ENCODE data around the gene NPHS1. TPM values are rescaled to one million over a fixed set of nuclear protein-coding genes. Genes with fewer than 3 reads are reported as not detected.
"Not testable (repeated sequence)": the region's sequence is repeated elsewhere in the genome, so short reads cannot be mapped to it uniquely, and the experiment has no call there.

Gene NPHS1
- total RNA-seq, 1 donor from 2014 or later, result not detected

DNA sequence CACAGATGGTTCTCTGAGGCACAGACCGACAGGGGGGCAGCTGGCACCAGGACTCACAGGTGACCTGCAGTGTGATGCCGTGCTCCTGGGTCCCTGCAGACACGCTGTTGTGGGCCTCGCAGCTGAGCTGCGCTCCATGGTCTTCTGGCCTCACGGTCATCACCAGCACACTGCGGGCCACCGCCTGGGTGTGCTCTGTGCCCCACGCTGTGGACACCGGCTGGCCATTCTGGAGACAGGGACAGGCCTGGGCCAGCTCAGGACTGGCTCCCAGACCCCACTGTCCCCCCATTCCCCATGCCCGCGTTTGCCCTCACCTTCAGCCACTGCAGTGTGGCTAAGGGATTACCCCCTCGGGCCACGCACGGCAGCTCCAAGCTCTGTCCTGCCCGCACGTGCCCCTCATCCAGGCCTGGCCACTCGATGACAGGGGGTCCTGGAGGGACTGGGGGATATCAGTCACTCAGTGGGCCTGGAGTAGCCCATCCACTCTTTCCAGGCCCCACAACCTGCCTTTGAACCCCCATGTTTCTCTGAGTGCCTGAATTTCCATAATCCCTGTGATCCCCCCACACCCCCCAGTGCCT, 3.3 kb downstream of the NPHS1 start:
- intact Hi-C loops (cut with micrococcal nuclease), result no loop called here

DNA sequence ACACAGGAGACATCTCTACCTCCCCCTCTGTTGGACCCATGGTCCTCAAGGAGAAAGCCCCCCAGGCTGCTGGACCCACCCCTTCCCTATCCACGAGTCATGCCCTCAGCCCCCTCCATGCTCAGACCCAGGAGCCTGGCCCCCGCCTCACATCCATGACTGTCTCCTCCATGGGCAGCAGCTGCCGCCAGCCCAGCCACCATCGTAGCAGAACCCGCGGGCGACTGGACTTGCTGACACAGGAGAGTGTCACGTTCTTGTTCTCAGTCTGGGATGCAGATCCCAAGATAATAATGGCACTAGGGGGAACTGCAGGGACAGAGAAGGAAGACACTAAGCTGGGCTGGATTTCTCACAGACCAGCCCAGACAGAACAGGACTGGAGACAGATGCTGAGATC, 3.8 kb downstream of the NPHS1 start:
- intact Hi-C loops (cut with micrococcal nuclease), result no loop called here

GRCh38 chr19:35847911-35848310, 4.4 kb downstream of the NPHS1 start:
- intact Hi-C loops (cut with micrococcal nuclease), result no loop called here

DNA sequence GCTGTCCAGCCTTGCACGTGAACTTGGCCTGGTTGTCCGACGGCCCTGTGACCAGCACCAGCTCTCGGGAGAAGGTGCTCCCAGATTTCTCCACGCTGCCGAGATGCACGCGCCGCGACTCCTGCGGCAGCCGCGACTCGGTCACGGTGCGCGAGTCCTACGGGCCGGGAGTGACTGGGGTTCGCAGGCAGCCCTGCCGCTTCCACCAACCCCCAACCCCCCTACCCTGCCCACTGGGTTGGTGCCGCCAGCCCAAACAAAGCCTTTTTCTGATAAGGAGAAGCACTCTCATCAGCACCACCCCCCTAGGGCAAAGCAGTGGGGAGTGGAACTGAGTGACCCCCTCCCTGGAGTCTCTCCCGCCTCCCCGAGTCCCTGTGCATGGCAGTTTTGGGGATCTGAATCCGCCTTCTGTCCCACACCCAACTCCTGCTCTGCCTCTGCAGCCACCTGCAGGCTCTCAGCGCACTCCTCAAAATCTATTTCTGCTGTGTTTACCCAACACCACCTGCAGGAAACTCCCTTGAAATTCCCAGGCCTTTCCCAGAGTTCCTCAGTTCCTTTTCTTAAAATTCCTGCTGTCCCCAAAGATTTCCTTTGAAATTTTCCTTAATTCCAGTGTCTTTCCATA, 6.2 kb downstream of the NPHS1 start:
- intact Hi-C loops (cut with micrococcal nuclease), result no loop called here

GRCh38 chr19:35845215-35846037, 6.9 kb downstream of the NPHS1 start:
- intact Hi-C loops (cut with micrococcal nuclease), result no loop called here

- intact Hi-C loops (cut with micrococcal nuclease), result no loop called here
These were observed 7.7 kb downstream of the NPHS1 start for GRCh38 chr19:35844482-35845214.

DNA sequence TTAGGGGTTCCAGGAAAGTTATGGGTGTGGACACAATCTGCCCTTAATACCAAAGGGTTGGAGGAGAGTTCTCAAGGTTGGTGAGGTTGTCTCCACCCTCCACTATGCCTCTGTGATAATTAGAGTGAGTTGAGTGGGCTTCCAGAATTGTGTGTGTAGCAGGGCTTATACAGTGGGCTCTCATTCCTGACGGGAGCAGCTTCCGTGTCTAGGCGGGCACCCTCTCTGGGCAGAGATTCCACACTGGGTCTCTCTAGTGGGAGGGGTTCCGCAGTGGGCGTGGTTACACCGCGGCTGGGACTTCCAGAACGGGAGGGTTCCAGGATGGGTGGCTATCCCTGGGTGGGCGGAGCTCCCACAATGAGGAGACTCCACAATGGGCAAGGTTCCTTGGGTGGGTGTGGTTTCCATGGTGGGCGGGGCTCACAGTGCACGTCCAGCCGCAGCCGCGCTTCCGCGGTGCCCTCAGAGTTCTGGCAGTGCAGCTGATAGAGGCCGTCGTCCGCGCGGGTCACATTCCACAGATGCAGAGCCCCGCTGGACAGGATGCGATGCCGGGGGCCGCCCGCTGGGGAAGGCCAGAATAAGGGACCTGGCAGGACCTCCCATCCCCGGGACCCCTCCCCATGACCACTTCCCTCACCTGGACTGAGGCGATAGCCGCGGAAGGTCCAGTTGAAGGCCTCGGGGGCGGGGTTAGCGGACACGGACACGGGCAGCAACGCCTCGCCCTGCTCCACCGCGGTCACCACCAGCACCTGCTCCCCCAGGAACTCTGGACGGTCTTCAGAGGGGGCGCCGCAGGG, 8.4 kb downstream of the NPHS1 start:
- intact Hi-C loops (cut with micrococcal nuclease), result no loop called here

- intact Hi-C loops (cut with micrococcal nuclease), result no loop called here
These were observed 9.5 kb downstream of the NPHS1 start for GRCh38 chr19:35842666-35843272.

DNA sequence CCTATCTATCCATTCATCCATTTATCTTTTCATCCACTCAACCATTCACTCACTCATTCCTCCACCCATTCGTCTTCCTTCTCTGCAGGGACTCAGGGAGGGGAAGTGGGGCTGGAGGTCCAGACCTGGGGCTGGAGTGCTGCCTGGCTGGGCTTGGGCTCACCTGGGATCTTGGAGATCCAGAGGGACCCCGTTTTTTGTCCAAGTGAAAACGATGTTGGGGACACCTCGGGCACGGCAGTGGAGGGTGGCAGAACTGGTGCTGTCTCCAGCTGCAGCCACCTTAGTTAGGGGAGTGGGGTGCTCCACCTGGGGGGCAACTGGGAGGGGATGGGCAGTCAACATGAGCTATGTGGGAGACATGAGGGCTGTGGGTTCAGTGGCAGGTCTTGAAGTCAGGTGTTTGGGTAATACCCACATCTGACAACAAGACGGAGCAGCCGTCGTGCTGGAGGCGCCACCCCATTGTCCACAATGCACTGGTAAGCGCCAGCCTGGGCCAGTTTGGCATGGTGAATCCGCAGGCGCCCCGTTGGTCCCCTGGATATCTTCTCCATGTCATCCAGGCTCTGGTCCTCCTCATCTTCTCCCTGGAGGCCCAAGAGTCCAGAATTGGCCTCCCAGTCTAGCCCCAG, 10.2 kb downstream of the NPHS1 start:
- intact Hi-C loops (cut with micrococcal nuclease), result no loop called here

- intact Hi-C loops (cut with micrococcal nuclease), result not testable (repeated sequence)
These were observed 16.2 kb downstream of the NPHS1 start for GRCh38 chr19:35836096-35836495.

GRCh38 chr19:35833972-35834371, 18.3 kb downstream of the NPHS1 start:
- intact Hi-C loops (cut with micrococcal nuclease), result no loop called here

- intact Hi-C loops (cut with micrococcal nuclease), result no loop called here
These were observed 20.2 kb downstream of the NPHS1 start for GRCh38 chr19:35832054-35832453.

DNA sequence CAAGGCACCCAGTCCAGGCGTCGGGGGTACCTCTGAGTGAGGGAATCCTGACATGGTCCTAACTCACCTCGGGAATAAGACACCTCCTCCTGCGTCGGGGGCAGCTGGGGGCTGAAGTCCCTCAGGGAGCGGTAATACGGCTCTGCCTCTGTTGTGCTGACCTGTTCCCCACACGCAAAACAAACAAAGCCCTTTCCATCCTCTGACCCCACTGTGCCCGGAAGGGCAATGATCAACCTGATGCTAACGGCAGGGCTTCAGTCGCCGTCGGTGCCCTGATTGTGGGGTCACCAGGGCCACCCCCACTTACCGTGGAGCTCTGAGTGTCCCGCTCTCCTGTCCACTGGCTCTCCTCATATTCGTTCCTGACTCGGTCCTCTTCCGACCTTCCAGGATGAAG, 21.3 kb downstream of the NPHS1 start:
- intact Hi-C loops (cut with micrococcal nuclease), result no loop called here

GRCh38 chr19:35828692-35829301, 23.5 kb downstream of the NPHS1 start:
- intact Hi-C loops (cut with micrococcal nuclease), result no loop called here

GRCh38 chr19:35824150-35824549, 28.2 kb downstream of the NPHS1 start:
- intact Hi-C loops (cut with micrococcal nuclease), result no loop called here

GRCh38 chr19:35822579-35822978, 29.7 kb downstream of the NPHS1 start:
- intact Hi-C loops (cut with micrococcal nuclease), result no loop called here

GRCh38 chr19:35818445-35818844, 33.9 kb downstream of the NPHS1 start:
- intact Hi-C loops (cut with micrococcal nuclease), result no loop called here

GRCh38 chr19:35816846-35817245, 35.5 kb downstream of the NPHS1 start:
- intact Hi-C loops (cut with micrococcal nuclease), result no loop called here

DNA sequence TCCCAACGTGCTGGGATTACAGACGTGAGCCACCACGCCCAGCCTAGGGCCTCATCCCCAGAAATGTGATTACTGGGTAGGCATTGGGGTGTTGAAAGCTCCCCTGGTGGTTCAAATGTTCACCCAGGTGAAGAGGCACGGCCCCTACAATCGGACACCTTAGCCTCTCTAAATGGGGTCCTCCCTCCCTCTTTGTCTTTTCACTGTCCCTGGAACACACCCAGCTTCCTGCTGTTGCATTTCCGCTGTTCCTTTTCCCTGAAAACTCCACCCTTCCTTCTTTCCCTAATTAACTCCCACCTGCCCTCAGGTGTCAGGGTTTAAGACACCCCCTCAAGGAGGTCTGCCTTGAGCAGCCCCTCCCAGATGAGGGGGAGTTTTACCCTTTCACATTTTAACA, 36.0 kb downstream of the NPHS1 start:
- intact Hi-C loops (cut with micrococcal nuclease), result no loop called here

All from T-helper 2 cell treated with Interferon-gamma antibody and Interleukin-4, amounts not matched to agents 100 ng/mL and 5 ng/mL, for 36 hours (primary cell).